Measurements from ENCODE around the gene FAM43A. TPM values are rescaled to one million over a fixed set of nuclear protein-coding genes. Genes with fewer than 3 reads are reported as not detected.

FAM43A gene
- total and polyA plus RNA-seq, 2 of the 8 experiments (the other 6 are each of a cell fraction or from before 2014, with no cell fraction given) = 2.3 to 2.6 TPM

DNA sequence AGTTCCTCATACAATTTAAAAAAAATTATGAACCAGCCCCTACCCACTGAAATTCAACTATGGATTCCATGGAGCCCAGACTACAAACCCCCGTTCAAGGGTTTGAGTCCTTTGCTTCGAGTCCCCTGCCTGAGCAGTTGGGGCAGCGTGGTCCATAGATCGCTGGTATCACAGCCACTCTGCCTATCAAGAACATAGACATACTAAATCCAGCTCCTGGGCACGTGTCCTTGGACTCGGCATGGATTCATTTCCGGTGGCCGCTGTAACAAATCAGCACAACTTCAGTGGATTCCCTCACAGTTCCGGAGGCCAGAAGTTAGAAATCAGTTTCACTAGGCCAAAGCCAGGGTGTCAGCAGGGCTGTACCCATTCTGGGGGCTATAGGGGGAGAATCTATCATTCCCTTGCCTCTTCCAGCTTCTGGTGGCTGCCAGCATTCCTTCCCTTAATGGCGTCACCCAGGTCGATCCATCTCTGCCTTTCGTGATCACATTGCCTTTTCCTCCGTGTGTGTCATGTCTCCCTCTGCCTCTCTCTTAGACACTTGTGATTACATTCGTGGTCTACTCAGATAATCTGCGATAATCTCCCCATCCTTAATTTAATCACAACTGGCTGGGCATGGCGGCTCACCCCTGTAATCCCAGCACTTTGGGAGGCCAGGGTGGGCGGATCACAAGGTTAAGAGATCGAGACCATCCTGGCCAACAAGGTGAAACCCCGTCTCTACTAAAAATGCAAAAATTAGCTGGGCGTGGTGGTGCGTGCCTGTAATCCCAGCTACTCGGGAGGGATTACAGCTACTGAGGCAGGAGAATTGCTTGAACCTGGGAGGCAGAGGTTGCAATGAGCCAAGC is 47.9 kb upstream of the FAM43A start:
- H3K4me2 ChIP-seq (ENCODE audit: insufficient read depth in 1 of 2, low read depth in 2 of 2, low read length in 2 of 2) = no peak overlapping the region
- WGBS, 2 experiments (ENCODE audit: extremely low coverage in 1 of 2, insufficient coverage in 1 of 2, insufficient read length in 1 of 2, insufficient replicate concordance in 2 of 2, low coverage in 1 of 2, low lambda C conversion rate in 2 of 2, missing lambda C conversion rate in 1 of 2) = 94% methylated on average over 22 of the region's 22 CpGs; no CpG with 5 or more reads in 1 of the 2 experiments
- TF ChIP-seq YY1 (IDR thresholded peaks at IDR 0.05; ENCODE audit: low read depth, low read length) (peak; percentile 65), CHD1 (IDR thresholded peaks at IDR 0.05; ENCODE audit: low read depth, low read length) (no peak), SRF (IDR thresholded peaks at IDR 0.05; ENCODE audit: low read depth, low read length) (no peak)
- no peak overlapping the region for H3K4ac ChIP-seq (replicated peaks; ENCODE audit: insufficient read length, low read depth, low read length)
- H3K9ac ChIP-seq (replicated peaks in 1 of 4; ENCODE audit: extremely low read depth in 1 of 4, low read depth in 3 of 4, low read length in 3 of 4) = no peak overlapping the region
- H2AK5ac ChIP-seq (ENCODE audit: low read depth, low read length) = no peak overlapping the region
- H2BK15ac ChIP-seq (ENCODE audit: low read length) = no peak overlapping the region
- no peak overlapping the region for H4K8ac ChIP-seq (ENCODE audit: extremely low read depth, insufficient read depth, low read length)
- H3K36me3 ChIP-seq (ENCODE audit: control insufficient read depth in 2 of 4, insufficient read depth in 4 of 4, low read length in 3 of 4) = peaks cover 6 to 20% (median 14%) of the 10 kb centered on the region in 4 experiments; a peak in 7 of 8 replicates
- no peaks in the 10 kb centered on the region for H3K27me3 ChIP-seq (replicated peaks in 1 of 4; ENCODE audit: control insufficient read depth in 3 of 4, extremely low read depth in 1 of 4, insufficient read depth in 3 of 4, low read length in 3 of 4)
- H3K56ac ChIP-seq (replicated peaks; ENCODE audit: insufficient read length, low read depth, low read length) = no peak overlapping the region
- CTCF ChIA-PET (ENCODE audit: partially characterized antibody) = interaction anchor here (0.9 to 1.7 kb wide), 4 partner anchors 14 to 34 kb away, joined by 3 to 7 read pairs (median 4); partner anchors contain the start of gene LSG1
- no peaks in the 10 kb centered on the region for H3K79me2 ChIP-seq (ENCODE audit: control insufficient read depth in 1 of 2, insufficient read depth in 2 of 2, low read length in 2 of 2)
- H4K5ac ChIP-seq (ENCODE audit: insufficient read length, low read depth, low read length) = no peak overlapping the region
- DNase-seq (ENCODE audit: low read depth in 1 of 2, low spot score in 2 of 2) (no peak), FAIRE-seq (no peak)
- H3K4me1 ChIP-seq (replicated peaks in 1 of 4; ENCODE audit: control insufficient read depth in 3 of 4, insufficient read depth in 4 of 4, low read length in 3 of 4) = no peaks in the 10 kb centered on the region
- peaks cover 2% of the 10 kb centered on the region in 2 experiments for H4K20me1 ChIP-seq (replicated peaks in 1 of 2; ENCODE audit: control insufficient read depth in 1 of 2, insufficient read depth in 2 of 2, low read length in 2 of 2)
- no peak overlapping the region for H3K4me3 ChIP-seq (ENCODE audit: extremely low read depth in 1 of 4, insufficient read depth in 2 of 4, low read depth in 3 of 4, low read length in 4 of 4)
- POLR2A ChIA-PET (ENCODE audit: partially characterized antibody) = interaction anchor here (1.3 kb wide), 1 partner anchor 54 kb away, joined by 3 read pairs; no protein-coding TSS in a partner anchor
- H3K79me1 ChIP-seq (ENCODE audit: low read depth, low read length) = no peaks in the 10 kb centered on the region
- H2BK20ac ChIP-seq (ENCODE audit: low read length) = no peak overlapping the region
- H3K14ac ChIP-seq (ENCODE audit: insufficient read length) = no peak overlapping the region
- no peak overlapping the region for H2BK5ac ChIP-seq (ENCODE audit: low read depth, low read length)
- H3K9me3 ChIP-seq (ENCODE audit: insufficient read depth in 2 of 2, low read depth in 1 of 2, low read length in 1 of 2) = no peaks in the 10 kb centered on the region
- H4K91ac ChIP-seq (replicated peaks; ENCODE audit: insufficient read length, low read length) = no peak overlapping the region
- H2AFZ ChIP-seq (ENCODE audit: low read length) = no peak overlapping the region
- no peak overlapping the region for H2BK120ac ChIP-seq (replicated peaks; ENCODE audit: low read depth, low read length)
- no peak overlapping the region for H3K27ac ChIP-seq (ENCODE audit: low read depth, low read length)
- no peak overlapping the region for H2BK12ac ChIP-seq (ENCODE audit: low read depth, low read length)
- peaks cover 6% of the 10 kb centered on the region; the same call in 1 of the 2 replicates for H3K23me2 ChIP-seq (ENCODE audit: low read depth, low read length)
- no peak overlapping the region for H3K23ac ChIP-seq (ENCODE audit: insufficient read length)
- H3K18ac ChIP-seq (ENCODE audit: extremely low read depth, low read length) = no peak overlapping the region
